Umbilical cord (tissue), 2 donors: ENCODE data around the gene NPFFR2. TPM values are rescaled to one million over a fixed set of nuclear protein-coding genes. Genes with fewer than 3 reads are reported as not detected.
"Not testable (repeated sequence)": the region's sequence is repeated elsewhere in the genome, so short reads cannot be mapped to it uniquely, and the experiment has no call there.

Experiments
- DNase-seq: peaks from one replicate; pipeline ENCODE4 v3.0.0-alpha.2; 2015; ENCODE audit warnings: low spot score
- total RNA-seq: library from RNA; depleted of rRNA; stranded (reverse); fragments of >200 nt; gene quantifications from one replicate; pipeline ENCODE4 v1.2.3, GENCODE V29; 2014; ENCODE audit warnings: low replicate concordance; ENCODE audit not compliant: insufficient read depth

Gene NPFFR2
- total RNA-seq, 1 donor from 2014 or later, result 14.7 TPM

DNA sequence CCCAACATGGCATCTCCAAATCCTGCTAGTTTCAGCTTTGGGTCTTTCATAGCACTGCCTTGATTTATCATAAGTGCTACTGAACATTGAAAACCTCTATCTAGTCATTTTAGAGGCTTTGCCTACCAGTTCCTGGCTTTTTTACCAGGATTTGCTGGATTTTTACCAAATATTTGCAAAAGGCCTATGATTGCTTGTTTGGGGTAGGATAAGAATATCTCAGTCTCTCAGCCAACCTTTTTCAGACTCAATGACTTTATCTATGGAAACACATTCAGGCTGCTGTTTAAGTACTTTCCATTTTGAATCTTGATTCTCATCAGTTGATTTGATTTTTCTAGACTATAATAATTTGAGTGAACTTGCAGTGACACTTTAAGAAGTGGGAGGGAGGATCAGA lies 80.1 kb downstream of the NPFFR2 start:
- no peak for DNase-seq

DNA sequence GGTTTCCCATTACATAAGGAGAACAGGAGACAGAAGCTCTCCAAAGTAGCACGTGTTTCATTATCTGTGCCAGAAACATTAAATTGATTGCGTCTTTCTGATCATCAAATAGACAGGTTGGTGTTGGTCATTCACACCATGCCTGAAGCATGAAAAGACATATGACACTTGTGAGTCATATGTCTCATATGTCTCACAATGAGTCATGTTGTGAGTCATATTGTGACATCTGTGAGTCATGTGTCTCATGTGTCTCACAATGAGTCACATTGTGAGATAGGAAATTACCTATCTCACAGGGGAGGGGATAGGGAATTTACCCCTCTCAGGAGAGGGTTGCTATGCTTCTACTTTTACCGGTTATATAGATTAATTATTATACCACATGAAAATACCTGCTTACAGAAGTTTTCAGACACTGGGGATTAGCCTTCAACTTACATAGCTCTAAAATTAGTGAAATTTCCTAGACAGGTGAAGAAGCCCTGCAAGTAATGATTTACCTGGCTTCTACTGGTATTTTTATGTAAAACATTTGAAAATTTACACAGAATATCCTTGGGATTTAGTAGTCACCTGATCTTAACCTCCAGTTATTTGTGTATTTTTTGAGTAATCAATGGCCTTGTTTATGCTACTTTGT lies 80.8 kb downstream of the NPFFR2 start:
- no peak for DNase-seq

DNA sequence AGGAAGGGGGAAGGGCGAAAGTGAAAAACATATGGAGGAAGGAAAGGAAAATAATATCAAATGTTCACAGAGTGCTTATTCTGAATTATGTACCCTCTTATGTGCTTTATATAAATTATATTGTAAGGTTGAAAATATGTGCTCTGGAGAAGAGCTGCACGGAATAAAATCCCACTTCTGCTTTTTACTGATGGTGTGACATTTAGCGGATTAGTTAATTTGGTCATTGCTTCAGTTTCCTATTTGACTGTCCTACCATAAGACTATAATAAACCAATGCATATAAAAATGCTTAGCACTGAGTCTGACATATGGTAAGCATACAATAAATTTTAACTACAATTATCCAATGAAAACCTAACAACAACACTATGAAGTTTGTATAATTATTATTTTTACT lies 86.2 kb downstream of the NPFFR2 start:
- DNase-seq, result no peak

DNA sequence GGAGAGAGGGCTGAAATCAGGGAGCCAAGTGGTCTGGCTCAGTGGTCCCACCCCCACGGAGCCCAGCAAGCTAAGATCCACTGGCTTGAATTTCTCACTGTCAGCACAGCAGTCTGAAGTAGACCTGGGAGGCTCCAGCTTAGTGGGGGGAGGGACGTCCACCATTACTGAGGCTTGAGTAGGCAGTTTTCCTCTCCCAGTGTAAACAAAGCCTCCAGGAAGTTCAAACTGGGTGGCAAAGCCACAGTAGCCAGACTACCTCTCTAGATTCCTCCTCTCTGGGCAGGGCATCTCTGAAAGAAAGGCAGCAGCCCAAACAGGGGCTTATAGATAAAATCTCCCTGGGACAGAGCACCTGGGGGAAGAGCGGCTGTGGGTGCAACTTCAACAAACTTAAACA lies 88.1 kb downstream of the NPFFR2 start:
- no peak for DNase-seq

DNA sequence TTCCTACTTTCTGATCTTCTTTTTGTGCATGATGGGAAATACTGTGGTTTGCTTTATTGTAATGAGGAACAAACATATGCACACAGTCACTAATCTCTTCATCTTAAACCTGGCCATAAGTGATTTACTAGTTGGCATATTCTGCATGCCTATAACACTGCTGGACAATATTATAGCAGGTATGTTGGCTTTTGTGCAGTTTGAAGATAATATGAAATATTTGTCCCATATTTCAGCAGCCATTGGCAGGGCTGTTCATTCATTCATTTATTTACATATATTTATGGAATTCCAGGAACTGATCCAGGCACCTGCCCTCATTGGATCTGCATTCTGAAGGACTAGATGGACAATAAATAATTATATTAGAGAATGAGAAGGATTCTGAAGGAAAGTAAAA lies 96.9 kb downstream of the NPFFR2 start:
- DNase-seq, result no peak

DNA sequence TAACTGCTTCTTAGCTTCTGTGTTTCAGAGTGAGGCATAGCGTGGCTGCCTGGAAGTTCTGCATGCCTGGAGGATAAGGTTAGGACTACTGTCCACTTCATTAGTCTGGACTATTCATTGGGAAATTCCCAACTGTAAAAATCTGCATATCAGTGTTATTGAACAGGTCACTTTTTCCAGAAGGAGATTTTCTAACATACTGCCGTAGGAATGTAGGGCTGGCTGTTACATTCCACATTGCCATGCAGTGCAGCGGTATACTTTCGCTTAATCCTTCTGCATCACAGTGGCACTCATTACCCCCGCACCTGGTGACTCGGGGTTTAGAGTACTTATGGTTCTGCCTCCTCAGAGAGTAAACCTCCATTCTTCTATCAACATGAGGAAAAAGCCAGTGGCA lies 104.6 kb downstream of the NPFFR2 start:
- DNase-seq, result no peak

DNA sequence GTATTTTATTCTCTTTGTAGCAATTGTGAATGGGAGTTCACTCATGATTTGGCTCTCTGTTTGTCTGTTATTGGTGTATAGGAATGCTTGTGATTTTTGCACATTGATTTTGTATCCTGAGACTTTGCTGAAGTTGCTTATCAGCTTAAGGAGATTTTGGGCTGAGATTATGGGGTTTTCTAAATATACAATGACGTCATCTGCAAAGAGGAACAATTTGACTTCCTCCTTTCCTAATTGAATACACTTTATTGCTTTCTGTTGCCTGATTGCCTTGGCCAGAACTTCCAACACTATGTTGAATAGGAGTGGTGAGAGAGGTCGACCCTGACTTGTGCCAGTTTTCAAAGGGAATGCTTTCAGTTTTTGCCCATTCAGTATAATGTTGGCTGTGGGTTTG lies 108.2 kb downstream of the NPFFR2 start:
- DNase-seq, result not testable (repeated sequence)

DNA sequence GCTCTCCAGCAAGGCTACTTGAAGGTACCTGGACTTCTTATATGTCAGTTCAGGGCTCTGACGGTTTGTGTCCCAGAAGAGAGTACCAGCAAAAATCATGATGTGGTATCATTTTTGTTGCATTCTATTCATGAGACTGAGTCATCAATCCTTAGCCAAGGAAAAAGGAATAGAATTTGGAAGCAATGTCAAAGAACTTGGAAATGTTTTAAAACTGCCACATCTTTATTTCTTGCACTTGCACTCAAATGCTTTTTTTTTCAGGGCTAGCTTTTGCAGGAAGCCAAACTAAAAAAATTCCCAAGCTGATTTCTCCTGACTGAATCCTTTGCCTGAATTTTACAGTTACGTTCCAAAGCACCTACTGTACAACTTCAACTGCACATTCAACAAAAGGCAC lies 112.4 kb downstream of the NPFFR2 start:
- no peak for DNase-seq

DNA sequence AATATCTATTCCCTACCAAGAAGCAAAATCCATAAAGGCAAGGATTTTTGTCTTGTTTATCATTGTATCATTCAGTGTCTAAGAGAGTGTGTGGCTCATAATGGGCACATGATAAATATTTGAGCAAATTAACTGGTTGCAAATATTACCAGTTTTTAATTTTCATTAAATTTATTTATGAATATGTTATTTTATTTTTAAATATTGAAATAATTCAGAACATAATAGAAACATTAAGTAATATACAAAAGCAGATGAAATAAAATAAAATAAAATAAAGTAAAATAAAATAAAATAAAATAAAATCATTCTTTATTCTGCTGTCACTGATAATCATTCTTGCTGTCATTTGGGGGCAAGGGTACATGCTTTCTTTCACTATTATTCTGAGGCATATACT lies 120.9 kb downstream of the NPFFR2 start:
- no peak for DNase-seq

DNA sequence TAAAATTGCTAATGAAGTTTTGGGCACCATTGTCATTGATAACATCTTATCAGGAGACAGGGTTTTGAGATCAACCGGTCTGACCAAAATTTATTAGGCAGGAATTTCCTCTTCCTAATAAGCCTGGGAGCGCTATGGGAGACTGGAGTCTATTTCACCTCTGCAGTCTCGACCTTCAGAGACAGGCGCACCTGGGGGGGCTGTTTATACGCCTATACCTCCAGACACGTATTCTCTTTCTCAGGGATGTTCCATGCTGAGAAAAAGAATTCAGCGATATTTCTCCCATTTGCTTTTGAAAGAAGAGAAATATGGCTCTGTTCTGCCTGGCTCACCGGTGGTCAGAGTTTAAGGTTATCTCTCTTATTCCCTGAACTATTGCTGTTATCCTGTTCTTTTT lies 121.8 kb downstream of the NPFFR2 start:
- DNase-seq, result not testable (repeated sequence)

DNA sequence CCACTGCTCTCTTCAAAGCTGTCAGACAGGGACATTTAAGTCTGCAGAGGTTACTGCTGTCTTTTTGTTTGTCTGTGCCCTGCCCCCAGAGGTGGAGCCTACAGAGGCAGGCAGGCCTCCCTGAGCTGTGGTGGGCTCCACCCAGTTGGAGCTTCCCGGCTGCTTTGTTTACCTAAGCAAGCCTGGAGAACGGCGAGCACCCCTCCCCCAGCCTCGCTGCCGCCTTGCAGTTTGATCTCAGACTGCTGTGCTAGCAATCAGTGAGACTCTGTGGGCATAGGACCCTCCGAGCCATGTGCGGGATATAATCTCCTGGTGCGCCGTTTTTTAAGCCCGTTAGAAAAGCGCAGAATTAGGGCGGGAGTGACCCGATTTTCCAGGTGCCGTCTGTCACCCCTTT lies 137.5 kb downstream of the NPFFR2 start:
- DNase-seq, result not testable (repeated sequence)

DNA sequence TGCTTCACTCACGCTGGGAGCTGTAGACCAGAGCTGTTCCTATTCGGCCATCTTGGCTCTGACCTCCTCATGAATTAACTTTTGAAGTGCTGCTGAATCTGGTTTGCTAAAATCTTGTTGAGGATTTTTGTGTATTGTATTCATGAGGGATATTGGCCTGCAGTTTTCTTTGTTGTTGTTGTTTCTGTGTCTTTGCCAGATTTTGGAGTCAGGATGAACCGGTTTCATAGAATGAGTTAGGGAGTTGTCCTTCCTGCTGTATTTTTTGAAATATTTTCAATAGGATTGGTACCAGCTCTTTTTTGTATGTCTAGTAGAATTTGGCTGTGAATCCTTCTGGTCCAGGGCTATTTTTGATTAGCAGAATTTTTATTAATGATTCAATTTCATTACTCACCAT lies 138.1 kb downstream of the NPFFR2 start:
- DNase-seq, result no peak

DNA sequence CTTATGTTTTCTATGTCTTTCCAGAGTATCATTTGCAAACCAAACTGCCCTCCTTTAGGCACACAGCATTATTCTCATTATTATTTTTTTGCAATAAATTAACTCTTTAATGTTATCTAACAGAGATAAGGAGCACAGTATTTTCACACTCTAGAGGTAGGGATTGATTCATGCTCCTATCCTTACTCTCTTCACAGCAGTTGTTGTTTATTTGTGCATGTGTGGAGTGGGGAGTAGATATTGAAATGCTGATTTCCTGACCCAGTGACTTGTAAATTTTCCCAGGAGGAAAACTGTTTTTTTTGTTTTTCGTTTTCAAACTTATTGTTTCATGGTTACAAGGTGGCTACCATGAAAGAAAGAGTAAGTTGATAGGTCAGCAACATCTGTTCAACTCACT lies 140.0 kb downstream of the NPFFR2 start:
- no peak for DNase-seq

DNA sequence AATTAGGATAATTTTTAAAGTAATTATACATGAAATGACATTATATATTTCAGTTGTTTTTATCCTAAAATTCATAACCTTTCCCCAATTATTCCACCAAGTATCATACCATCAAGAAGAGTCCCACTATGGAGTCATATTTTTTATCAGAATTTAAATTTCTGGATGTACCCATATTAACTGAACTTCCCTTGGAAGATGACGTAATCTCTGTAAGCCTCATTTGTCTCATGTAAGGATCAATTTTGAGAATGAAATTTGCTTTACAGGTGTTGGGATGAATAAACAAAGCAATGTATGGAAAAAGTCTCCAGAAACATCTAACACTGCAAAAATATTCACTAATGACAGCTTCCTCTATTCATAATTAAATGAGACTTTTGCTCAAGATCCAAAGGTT lies 147.5 kb downstream of the NPFFR2 start:
- DNase-seq, result no peak

DNA sequence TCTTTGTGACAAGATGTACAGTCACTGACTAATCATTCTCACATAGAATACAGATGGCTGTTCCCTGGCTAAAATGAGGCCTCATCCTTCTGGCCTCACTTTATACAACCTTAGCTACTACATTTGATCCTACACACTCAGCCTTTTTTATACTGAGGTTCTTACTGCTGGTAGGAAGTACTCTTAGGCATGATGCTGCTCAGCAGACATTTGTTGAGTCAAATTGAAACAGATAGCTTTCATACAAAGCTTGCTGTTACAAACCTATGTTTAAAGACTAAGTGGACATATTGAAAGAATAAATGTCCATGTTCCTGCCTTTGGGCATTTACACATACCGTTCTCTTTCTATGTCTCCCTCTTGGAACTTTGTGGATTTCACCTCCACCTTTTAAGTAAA lies 154.9 kb downstream of the NPFFR2 start:
- no peak for DNase-seq

DNA sequence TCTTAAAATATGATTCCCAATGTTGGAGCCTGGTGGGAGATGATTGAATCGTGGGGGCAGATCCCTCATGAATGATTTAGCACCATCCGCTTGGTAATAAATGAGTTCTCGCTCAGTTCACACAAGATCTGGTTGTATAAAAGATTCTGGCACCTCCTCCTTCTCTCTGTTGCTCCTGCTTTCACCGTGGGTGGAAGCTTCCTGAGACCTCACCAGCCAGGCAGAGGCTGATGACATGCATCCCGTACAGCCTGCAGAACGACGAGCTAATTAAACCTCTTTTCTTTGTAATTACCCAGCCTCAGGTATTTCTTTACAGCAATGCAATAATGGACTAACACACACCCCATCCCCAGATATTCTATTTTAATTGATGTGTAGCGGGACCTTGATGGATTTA lies 162.2 kb downstream of the NPFFR2 start:
- no peak for DNase-seq

DNA sequence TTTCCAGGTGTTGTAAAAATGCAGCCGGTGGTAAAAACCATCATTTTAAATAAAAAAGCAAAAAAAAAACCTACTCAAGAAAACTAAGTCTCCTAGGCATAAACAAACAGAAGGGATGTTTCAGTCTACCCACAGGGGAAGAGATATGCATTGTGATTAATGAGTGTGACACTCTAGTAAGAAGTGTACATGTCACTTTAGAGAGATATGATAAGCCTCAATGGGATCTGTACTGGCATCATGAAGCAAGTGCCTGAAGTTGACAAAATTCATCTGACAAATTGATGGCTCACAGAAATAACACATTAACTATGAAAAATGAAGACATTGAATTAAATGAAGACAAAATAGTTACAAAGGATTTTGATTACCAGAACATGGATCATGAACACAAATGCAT lies 162.7 kb downstream of the NPFFR2 start:
- no peak for DNase-seq

Other genes with a start within 250 kb of the NPFFR2 start
- gene GC, start 247.9 kb upstream of the NPFFR2 start, total RNA-seq, result 4.6 TPM